SW 1271 (cell line): Measurements from ENCODE around the gene NFILZ.
"Not testable (repeated sequence)": the region's sequence is repeated elsewhere in the genome, so short reads cannot be mapped to it uniquely, and the experiment has no call there.

Source experiments
- DNase-seq, 2 experiments: peaks; one replicate each; lab custom pipeline; 2025; lab: John Stamatoyannopoulos, UW

NFILZ gene

GRCh38 chr19:8611391-8611876, 19.0 kb upstream of the NFILZ start:
- DNase-seq = no peak

GRCh38 chr19:8611877-8612806, 18.3 kb upstream of the NFILZ start:
- DNase-seq = no peak

GRCh38 chr19:8612807-8613171, 17.6 kb upstream of the NFILZ start:
- no peak for DNase-seq

GRCh38 chr19:8614455-8614854, 16.0 kb upstream of the NFILZ start:
- no peak for DNase-seq

- DNase-seq = no peak
These were observed 15.4 kb upstream of the NFILZ start for GRCh38 chr19:8615024-8615423.

GRCh38 chr19:8615813-8616596, 14.4 kb upstream of the NFILZ start:
- DNase-seq = peak in 1 of 2 experiments; percentile 61

GRCh38 chr19:8616861-8617260, 13.6 kb upstream of the NFILZ start:
- no peak for DNase-seq

- not testable (repeated sequence) for DNase-seq
These were observed 13.1 kb upstream of the NFILZ start for GRCh38 chr19:8617325-8617724.

GRCh38 chr19:8617984-8618383, 12.4 kb upstream of the NFILZ start:
- DNase-seq = no peak

GRCh38 chr19:8618751-8619150, 11.7 kb upstream of the NFILZ start:
- DNase-seq = peak in 1 of 2 experiments; percentile 27

- not testable (repeated sequence) for DNase-seq
These were observed 7.5 kb upstream of the NFILZ start for GRCh38 chr19:8622886-8623285.

GRCh38 chr19:8626842-8627241, 3.6 kb upstream of the NFILZ start:
- DNase-seq = no peak

- DNase-seq = no peak
These were observed 1.2 kb upstream of the NFILZ start for GRCh38 chr19:8629184-8629583.

- no peak for DNase-seq
These were observed 477 bp downstream of the NFILZ start for GRCh38 chr19:8630796-8631424.

- no peak for DNase-seq
These were observed 989 bp downstream of the NFILZ start for GRCh38 chr19:8631425-8631819.

GRCh38 chr19:8635422-8635821, 5.0 kb downstream of the NFILZ start:
- peak; percentile 64 to 69 for DNase-seq

- not testable (repeated sequence) for DNase-seq
These were observed 6.6 kb downstream of the NFILZ start for GRCh38 chr19:8637070-8637469.

- peak in 1 of 2 experiments; percentile 33 for DNase-seq
These were observed 7.7 kb downstream of the NFILZ start for GRCh38 chr19:8638078-8638619.

- DNase-seq = no peak
These were observed 9.5 kb downstream of the NFILZ start for GRCh38 chr19:8639821-8640401.

GRCh38 chr19:8640402-8641004, 10.1 kb downstream of the NFILZ start:
- DNase-seq = no peak

GRCh38 chr19:8641221-8641907, 10.9 kb downstream of the NFILZ start:
- no peak for DNase-seq
